ENCODE data around the gene NUP35. TPM values are rescaled to one million over a fixed set of nuclear protein-coding genes. Genes with fewer than 3 reads are reported as not detected.

The NUP35 gene
- total and polyA plus RNA-seq, 8 donors: 13.3 to 27.9 (median 24.8) TPM

DNA sequence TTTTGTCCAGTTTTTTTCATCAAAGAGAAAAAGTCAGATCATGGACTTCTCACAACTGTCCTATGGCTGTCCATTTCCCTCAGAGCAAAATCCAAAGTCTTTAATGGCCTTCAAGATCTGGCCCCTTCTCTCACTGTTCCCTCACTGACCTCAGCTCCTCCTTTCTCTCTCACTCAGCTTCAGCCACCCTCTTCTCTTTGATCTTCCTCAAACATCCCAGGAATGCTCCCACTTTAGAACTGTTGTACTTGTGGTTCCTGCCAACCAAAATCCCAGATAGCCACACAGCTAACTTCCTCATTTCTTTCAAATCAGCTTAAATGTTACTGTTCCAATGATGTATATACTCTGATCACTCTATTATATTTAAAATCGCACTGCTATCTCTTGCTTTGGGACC, 82.9 kb downstream of the NUP35 start:
- Histone ChIP-seq H3K36me3 (no peaks in the 10 kb centered on the region), H3K27me3 (no peaks in the 10 kb centered on the region), H3K4me3 (no peak overlapping the region), H3K4me1 (peaks cover 0 to 3% of the 10 kb centered on the region in 2 donors), H3K9me3 (no peaks in the 10 kb centered on the region), H3K27ac (no peak overlapping the region)
- peak; percentile 80 for ATAC-seq
- DNase-seq: no peak
- intact Hi-C loops (cut with DNase I): no loop called here
- TF ChIP-seq CTCF (IDR thresholded peaks at IDR 0.05): no peak

GRCh38 chr2:183209395-183210028, 85.3 kb downstream of the NUP35 start:
- intact Hi-C loops (cut with DNase I): no loop called here
- peaks cover 0 to 3% of the 10 kb centered on the region in 2 donors for H3K4me1 ChIP-seq
- H3K27ac ChIP-seq: no peak overlapping the region
- no peak for TF ChIP-seq CTCF (IDR thresholded peaks at IDR 0.05)
- DNase-seq: no peak
- H3K9me3 ChIP-seq: no peaks in the 10 kb centered on the region
- ATAC-seq: no peak
- H3K36me3 ChIP-seq: no peaks in the 10 kb centered on the region
- H3K27me3 ChIP-seq: no peaks in the 10 kb centered on the region
- no peak overlapping the region for H3K4me3 ChIP-seq

Other genes with a start within 250 kb of the NUP35 start
- gene NCKAP1, start 86.0 kb upstream of the NUP35 start, total RNA-seq: 100 to 1,000 TPM; 119 to 128 TPM
- gene NCKAP1, start 86.0 kb upstream of the NUP35 start, polyA plus RNA-seq (ENCODE audit: insufficient read length in 6 of 6): 100 to 1,000 TPM in 5 of 6 donors, 10 to 100 TPM in 1; 98.3 to 127 (median 111) TPM
- 1 to 10 TPM; 4.2 to 5.9 TPM for gene DUSP19, start 45.7 kb upstream of the NUP35 start, total RNA-seq
- gene DUSP19, start 45.7 kb upstream of the NUP35 start, polyA plus RNA-seq (ENCODE audit: insufficient read length in 6 of 6): 1 to 10 TPM; 4.1 to 7.0 (median 5.9) TPM

Data from left lung (tissue), 10 donors.